Adrenal gland (tissue), 5 donors: ENCODE data around the gene DNAJB4.

ENCODE experiments used
- POLR2A ChIP-seq, 2 donors: fragments of 450-650 bp; IDR thresholded peaks; one replicate each; pipeline ENCODE4 v1.6.1; 2017; ENCODE audit warnings: antibody characterized with exemption in 2 of 2, mild to moderate bottlenecking in 2 of 2, moderate library complexity in 1 of 2
- TF ChIP-seq, protein P1 (sequence below), 6 experiments: fragments of 450-650 bp in 4 of 6; fragments of 200-600 bp in 2 of 6; sonication (generic) in 1 of 6; IDR thresholded peaks; 1 replicate in 5 of 6; 2 replicates in 1 of 6; pipeline versions ENCODE4 v1.5.1 to v1.8.0; 2016 to 2021; ENCODE audit warnings: antibody characterized with exemption in 6 of 6, mild to moderate bottlenecking in 2 of 6, moderate library complexity in 1 of 6
- donor health status: DM: no; HTN: no; CAD: no.

DNA sequence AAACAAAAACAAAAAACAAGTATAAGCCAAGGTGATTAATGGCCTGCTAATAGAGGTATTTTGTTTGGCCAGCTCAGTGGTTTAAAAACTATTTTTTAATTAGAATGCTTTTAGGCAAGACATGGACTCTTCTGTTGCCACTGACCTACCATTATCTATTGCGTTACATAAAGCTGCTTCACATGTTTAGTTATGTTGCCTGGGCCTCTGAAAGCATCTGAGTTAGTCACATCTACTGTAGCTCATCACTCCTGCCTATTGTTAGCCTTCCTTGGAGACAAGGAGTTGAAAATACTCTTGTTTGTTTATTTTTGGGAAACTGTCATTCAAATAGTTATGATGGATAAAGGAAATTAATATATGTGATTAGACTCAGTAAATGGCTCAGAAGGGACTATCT is 14.3 kb downstream of the DNAJB4 start:
- TF ChIP-seq, protein P1, sequence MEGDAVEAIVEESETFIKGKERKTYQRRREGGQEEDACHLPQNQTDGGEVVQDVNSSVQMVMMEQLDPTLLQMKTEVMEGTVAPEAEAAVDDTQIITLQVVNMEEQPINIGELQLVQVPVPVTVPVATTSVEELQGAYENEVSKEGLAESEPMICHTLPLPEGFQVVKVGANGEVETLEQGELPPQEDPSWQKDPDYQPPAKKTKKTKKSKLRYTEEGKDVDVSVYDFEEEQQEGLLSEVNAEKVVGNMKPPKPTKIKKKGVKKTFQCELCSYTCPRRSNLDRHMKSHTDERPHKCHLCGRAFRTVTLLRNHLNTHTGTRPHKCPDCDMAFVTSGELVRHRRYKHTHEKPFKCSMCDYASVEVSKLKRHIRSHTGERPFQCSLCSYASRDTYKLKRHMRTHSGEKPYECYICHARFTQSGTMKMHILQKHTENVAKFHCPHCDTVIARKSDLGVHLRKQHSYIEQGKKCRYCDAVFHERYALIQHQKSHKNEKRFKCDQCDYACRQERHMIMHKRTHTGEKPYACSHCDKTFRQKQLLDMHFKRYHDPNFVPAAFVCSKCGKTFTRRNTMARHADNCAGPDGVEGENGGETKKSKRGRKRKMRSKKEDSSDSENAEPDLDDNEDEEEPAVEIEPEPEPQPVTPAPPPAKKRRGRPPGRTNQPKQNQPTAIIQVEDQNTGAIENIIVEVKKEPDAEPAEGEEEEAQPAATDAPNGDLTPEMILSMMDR (IDR thresholded peaks at IDR 0.05): no peak
- TF ChIP-seq POLR2A (IDR thresholded peaks at IDR 0.05): no peak
